Activated CD8-positive, alpha-beta memory T cell treated with anti-CD3 and anti-CD28 coated beads, Interleukin-2, amount 50 U/mL, for 1 hour (primary cell): ENCODE results near the gene TEN1.

ENCODE experiments used
- DNase-seq: peaks from one replicate; pipeline ENCODE4 v3.0.0-alpha.2; 2020; ENCODE audit errors: extremely low read depth

Gene TEN1

DNA sequence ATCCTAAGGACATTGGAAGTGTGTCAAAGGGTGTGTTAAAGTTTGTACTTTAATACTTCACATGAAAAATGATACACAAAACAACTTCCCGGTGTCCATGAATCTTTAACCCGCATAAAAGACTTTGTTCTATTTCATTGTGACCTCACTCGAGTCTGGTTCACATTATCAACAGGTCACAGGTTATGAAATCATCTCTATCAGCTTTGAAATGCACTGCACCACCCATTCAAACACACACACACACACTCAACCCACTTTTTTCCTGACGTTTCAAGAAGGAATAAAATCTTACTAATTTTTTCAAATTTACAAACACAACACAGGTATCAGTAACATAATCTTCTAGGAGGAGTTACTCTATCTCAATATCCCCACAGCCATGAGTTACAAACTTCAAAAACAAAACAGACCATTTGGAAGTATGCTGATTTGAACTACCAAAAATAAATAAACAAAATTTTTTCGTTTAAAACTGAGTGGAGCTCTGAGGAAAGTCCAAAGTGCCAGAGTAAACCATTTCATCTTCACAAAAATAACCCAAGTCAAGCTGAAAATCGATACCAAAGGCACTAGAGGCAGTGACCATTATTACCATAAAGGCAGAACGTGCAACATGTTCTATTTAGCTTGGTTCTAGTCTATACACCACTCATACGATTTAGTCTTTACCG, 2.7 kb upstream of the TEN1 start:
- DNase-seq, result no peak

DNA sequence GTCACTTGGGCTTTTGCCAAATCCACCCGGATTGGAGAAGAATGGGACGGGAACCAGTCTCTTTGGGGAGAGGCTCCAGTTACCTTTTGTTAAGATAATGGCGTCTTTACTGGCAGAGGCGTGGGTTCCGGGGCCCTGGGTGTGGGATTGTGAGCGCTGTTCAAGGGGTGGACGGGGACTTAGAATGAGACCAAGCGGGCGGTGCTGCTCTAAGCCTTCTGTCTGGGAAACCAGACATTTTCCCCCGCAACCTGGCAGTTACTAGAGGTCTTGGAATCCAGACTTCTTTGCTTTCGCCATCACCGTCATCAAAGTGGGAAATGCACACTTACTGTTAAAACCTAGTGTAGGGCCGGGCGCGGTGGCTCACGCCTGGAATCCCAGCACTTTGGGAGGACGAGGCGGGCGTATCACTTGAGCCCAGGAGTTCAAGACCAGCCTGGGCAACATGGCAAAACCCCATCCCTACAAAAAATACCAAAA, 706 bp downstream of the TEN1 start:
- DNase-seq, result no peak

DNA sequence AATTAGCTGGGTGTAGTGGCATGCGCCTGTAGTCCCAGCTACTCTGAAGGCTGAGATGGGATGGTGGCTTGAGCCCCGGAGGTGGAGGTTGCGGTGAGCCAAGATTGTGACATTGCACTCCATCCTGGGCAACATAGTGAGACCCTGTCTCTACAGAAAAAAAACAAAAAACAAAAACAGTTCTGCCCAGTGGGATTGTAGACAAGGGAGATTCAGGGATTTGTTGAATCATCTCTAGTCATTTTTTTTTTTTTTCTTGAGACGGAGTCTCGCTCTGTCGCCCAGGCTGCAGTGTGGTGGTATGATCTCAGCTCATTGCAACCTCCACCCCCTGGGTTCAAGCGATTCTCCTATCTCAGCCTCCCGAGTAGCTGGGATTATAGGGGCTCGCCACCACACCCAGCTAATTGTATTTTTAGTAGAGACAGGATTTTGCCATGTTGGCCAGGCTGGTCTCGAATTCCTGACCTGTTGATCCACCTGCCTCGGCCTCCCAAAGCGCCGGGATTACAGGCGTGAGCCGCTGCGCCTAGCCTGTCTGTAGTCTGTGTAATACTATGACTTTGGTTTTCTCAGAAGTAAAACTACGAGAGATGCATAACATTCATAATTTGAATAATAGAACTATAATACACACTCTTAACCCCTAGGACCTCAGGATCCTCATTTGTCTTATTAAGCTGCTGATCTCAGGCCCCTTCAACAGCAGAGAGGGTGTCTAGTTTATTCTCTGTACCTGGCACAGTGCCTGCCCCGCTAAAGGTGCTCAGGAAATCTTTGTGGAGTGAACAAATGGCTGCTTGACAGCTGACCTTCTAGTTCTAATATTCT, 1.4 kb downstream of the TEN1 start:
- DNase-seq, result no peak

DNA sequence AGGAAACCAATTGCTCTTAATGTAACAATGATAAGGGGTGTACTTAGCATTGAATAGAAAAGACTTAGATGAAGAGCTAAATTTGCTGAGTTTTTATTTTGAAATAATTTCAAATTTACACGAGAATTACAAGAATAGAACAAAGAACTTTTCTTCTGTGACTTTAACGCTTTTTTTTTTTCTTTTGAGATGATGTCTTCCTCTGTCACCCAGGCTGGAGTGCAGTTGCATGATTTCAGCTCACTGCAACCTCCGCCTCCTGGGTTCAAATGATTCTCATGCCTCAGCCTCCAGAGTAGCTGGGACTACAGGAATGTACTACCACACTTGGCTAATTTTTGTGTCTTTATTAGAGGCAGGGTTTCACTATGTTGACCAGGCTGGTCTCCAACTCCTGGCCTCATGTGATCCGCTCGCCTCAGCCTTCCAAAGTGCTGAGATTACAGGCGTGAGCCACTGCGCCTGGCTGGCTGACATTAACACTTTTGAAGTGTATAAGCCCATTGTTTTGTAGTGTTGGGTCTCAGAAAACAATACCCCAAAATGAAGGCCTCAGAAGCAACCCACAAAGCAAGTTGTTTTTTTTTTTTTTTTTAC, 2.1 kb downstream of the TEN1 start:
- DNase-seq, result no peak

DNA sequence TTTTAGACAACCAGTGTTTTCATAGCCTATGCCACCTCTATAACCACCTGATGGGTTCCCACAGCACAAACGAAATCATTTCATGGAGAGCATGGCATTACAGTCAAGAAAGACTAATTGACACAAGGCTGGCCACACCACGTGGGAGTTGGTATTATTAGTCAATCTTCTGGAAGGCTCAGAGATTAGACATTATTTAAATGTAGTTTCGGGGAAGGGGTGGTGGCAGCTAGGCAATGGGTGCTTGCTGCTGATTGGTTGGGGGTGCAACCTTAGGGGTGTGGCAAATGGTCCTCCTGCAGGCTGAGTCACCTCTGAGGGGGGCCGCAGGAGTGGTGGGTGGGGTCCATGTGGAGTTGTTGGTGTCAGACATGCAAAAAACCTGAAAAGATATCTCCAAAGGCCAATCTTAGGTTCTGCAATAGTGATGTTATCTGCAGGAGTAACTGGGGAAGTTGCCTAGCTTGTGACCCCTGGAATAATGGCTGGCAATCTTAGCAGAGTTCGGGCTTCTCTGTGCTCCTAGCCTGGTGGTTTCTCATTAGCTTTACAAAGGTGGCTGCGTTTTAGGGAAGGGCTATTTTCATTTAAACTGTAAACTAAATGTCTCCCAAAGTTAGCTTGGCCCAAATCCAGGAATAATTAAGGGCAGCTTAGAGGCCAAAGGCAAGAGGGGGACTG, 4.6 kb downstream of the TEN1 start:
- no peak for DNase-seq

DNA sequence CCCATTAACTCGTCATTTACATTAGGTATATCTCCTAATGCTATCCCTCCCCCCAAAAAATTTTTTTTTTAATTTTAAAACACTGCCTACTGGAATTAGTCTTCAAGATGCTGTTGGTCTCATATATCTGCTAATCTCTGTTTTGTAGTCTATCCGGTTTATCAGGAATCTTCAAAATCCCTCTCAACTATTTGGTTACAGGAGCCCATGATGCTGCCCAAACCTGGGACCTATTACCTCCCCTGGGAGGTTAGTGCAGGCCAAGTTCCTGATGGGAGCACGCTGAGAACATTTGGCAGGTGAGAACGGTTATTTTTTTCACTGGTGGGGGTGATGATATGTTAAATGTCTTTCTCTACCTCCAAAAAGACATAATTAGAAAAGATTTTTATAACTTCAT, 6.9 kb downstream of the TEN1 start:
- DNase-seq, result no peak

DNA sequence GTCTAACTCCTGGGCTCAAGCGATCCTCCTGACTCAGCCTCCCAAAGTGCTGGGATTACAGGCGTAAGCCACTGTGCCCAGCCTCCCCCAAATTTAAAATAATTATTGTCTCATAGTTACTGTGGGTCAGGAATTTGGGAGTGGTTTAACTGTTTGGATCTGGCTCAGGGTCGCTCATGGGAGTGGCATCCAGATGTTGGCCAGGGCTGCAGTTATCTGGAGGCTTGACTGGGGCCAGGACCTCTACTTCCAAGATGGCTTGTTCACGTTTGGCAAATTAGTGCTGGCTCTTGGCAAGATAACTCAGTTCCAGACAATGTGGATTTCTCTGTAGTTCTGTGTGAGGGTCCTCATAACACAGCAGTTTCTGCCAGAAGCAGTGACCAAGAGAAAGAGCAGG, 8.0 kb downstream of the TEN1 start:
- DNase-seq, result no peak

DNA sequence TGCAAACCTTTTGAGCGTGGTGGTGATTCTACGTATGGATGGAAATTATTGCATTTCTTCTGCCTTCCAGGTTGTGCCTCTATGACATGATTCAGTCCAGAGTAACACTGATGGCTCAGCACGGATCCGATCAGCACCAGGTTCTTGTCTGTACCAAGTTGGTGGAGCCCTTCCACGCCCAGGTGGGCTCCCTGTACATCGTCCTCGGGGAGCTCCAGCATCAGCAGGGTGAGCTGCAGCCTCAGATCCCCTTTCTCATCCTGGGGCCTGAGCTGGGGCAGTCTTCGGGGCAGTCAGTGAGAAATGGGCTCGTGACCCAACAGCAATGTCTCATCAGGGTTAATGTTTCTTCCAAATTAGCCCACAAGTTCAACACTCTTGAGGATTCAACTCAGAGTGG, 12.4 kb downstream of the TEN1 start:
- no peak for DNase-seq

DNA sequence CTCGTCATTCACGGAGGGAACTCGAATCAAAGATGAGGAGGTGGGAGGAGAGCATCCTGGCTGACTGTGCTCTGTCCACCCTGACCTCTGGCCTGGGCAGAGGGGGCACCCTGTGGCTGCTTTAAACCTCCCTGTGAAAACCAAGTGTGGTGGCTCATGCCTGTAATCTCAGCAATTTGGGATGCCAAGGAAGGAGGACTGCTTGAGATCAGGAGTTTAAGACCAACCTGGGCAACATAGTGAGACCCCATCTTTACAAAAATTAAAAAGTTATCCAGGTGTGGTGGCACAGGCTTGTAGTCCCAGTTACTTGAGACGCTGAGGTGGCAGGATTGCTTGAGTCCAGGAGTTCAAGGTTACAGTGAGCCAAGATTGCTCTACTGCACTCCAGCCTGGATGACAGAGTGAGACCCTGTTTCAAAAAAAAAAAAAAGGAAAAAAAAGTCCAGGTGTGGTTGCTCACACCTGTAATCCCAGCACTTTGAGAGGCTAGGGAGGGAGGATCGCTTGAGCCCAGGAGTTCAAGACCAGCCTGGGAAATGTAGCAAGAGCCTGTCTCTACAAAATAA, 15.8 kb downstream of the TEN1 start:
- no peak for DNase-seq

DNA sequence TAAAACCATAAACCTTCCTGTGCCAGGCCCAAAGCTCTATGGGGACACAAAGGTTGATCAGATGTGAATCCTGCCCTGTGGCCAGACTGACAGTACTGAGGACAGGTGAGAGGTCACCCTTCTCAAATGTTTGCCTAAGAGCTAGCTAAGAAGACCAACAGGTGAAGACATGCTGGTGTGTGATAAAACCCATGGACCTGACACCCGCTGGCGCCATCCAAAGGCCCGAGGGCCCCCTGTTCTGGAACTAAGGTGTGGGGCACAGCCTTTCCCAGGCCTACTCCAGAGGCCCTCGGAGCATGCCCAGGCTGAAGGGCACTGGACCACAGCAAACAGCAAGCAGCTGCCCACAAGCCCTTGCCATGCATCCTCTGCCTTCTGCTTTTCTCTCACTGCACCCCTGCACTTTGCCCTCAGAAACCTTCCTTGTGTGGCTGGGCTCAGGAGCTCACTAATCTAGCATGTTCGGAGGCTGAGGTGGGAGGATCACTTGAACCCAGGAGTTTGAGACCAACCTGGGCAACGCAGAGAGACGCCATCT, 16.4 kb downstream of the TEN1 start:
- no peak for DNase-seq

DNA sequence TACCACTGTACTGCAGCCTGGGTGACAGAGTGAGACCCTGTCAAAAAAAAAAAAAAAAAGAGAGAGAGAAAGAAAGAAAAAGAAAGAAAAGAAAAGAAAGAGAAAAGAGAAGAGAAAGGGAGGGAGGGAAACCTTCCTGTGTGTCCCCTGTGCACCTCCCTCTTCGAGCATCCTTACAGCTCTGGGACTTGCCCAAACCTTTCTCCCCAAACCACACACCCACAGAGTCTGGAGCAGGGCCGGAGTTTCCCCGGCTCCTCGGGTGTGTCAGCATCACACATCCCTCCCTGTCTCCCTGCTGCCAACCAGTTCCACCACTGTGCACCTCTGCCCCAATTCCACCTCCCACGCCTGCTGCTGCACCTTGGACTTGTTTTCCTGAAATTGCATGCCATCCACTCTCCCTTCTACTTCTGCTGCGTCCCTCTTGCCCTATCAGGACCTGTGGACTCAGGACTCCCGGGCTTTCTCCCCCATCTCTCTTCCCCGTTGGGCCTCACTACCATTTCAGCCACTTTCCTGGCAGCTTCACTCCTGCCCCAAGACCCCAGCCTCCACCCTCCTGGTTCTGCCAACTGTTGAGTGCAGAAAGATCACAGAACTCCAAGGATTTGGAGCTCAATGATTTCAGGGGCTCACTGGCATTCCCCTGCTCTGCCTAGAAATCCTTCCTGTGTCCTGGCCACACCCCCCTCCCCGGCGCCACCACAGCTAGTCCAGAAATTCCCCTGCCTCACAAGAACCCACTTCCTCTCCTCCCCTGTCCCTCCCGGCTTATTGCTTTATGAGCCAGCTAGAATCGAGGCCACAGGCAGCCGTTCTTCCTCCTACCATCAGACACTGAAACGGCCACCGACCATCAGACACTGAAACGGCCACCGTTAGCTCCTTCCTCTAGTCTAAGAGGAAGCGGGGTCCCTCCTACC, 17.9 kb downstream of the TEN1 start:
- no peak for DNase-seq

DNA sequence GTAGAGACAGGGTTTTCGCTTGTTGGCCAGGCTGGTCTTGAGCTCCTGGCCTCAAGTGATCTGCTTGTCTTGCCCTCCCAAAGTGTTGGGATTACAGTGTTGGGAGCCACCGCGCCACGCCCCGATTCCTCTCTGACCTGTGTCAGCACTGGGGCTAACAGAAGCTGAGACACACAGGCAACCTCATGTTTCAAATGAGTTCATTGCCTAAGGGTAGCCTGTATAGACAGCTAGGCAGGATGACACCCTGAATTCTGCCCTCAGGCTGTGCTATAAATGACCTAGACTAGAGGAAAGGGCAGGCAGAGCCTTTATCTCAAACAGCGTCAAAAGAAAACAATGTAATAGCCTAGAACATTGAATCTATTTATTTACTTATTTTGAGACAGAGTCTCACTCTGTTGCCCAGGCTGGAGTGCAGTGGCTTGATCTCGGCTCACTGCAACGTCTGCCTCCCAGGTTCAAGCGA, 19.3 kb downstream of the TEN1 start:
- DNase-seq, result no peak

DNA sequence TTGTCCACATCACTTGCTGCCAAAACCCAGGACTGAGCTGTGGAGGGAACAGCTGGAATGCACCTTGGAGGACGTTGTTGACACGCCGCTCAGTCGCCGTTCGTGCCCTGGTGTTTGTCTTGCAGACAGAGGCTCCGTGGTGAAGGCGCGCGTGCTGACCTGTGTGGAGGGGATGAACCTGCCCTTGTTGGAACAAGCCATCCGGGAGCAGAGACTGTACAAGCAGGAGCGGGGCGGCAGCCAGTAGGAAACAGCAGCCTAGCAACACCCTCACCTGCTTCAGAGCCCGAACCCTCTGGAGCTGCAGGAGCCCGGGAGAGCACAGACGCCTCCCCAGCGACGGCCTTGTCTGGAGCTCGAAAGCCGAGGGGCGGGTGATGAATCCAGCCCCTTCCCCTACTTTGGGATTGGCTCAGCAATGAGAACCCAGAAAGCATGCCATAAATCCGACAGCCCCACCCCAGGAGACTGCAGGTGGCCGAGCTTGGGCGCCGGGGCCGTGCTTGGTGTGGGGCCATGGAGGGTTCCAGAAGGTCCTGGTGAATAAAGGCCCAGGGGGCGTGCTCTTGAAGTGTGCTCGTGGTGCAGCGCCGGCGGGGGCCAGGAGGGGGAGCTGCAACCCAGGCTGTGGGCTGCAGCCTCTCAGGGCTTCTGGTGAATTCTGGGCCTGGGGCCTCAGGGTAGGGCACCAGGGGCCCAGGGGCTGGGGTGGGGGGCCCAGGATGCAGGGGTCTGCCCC, 21.1 kb downstream of the TEN1 start:
- no peak for DNase-seq

DNA sequence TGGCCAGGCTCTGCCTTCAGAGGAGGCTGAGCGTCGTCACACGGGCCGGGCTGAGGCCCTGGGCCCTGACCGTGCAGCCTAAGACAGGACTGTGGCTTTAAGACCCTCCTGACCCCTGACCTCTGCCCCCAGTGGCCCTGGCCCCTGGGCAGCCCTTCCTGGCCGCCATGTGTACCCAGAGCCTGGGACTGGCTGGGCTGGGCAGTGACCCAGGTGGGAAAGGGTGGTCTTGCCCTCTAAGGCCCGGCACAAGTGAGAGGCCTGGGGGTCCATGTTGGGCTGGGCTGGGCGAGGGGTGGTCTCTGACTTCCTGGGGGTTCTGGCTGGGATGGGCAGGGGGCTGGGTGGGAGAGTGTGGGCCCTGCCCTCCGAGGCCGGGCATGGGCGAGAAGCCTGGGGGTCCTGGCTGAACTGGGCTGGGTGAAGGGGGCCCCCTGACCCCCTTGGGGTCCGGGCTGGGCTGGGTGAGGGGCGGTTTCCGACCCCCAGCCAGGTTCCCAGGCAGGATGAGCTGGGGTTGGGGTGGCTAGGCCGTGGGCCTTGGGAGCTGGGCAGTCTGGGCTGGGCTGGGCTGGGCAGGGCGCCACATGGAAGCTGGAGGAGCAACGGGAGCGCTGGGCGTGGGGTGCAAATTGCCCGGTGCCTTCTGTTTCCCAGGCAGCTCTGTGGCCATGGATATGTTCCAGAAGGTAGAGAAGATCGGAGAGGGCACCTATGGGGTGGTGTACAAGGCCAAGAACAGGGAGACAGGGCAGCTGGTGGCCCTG, 21.9 kb downstream of the TEN1 start, which contains the start of gene CDK3:
TSS of gene CDK3 (plus strand) at position 101 of the 767 bp plus-strand sequence. CDS start at position 672, 571 bp downstream.
- DNase-seq, result no peak

DNA sequence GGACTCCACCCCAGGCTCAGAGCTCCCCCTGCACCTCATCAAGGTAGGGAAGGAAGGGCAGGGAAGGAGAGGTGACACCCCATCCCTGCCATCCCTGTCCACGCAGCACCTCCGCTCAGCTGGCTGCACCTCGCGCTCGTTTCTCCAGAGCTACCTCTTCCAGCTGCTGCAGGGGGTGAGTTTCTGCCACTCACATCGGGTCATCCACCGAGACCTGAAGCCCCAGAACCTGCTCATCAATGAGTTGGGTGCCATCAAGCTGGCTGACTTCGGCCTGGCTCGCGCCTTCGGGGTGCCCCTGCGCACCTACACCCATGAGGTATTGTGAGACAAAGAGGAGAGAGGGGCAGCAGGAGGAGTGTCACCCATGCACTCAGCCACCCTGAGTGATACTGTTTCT, 23.1 kb downstream of the TEN1 start:
- no peak for DNase-seq

DNA sequence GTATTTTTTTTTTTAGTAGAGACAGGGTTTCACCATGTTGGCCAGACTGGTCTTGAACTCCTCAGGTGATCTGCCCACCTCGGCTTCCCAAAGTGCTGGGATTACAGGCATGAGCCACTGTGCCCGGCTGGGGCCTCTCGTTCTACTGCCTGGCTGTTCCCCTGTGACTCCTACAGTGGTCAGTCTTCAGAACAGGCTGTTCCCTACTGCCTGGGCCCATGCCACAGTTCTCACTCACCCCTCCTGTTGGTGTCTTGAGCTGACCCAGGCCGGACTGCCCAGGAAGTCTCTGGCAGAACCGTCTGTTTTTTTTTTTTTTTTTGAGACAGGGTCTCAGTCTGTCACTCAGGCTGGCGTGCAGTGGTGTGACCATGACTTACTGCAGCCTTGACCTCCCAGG, 24.9 kb downstream of the TEN1 start:
- no peak for DNase-seq

DNA sequence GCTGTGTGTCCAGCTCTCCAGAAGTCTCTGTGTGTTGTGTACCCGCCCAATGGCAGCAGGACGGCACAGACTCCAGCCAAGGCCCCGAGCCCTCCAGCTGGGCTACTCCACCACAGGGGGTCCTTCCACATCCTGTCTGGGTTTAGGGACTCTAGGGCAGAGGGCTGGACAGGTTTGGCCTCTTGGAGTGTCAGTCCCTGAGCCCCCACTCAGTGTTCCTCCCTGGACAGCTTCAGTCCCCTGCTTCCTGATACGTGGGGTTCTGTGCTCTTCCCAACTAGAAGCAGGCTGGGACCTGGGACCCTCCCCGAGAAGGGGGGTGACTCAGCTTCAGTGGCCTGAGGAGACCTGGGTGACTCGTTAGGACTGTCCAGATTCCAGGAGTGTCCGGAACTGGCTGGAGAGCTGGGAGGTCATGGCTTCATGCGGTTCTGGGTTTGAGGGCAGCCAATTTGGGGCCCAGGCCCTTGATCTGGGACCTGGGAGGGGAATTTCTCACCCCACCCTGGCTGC, 25.8 kb downstream of the TEN1 start:
- DNase-seq, result no peak

DNA sequence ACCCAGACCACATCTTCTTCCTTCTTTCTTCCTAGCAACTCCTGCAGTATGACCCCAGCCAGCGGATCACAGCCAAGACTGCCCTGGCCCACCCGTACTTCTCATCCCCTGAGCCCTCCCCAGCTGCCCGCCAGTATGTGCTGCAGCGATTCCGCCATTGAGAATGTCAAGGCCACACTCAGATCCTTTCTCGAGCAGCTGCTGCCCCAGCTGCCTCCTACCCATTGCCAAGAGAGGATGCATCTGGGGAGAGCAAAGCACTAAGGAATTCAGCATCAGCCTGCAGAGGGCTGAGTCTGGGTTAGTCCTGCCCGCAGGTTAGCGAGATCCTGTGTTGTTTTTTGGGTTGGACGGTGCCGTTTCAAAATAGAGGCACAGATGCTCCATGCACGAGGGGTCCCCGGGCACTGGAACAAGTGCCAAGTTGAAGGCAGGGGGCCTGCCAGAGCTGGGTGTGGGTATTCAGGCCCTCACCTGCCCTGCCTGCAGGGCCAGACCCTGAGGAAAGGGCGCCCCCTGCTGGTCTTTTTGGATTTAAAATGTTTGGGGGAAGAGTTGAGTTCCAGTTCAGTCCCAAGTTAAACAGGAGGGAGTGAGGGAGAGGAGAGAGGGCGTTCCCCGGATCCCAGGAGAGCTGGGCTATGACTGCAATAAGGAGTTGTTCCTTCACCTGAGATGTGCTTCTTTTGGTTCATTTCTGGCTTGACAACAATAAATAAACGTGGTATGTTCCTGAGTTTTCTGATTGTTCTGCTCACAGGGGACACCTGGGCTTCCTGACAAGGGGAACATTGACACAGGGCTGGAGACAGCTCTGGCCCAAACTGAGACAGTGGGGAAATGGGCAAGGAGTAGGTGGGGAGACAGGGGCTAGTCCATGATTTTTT, 26.5 kb downstream of the TEN1 start:
- peak; percentile 49 for DNase-seq
